HL-60/S4 treated with phorbol 12-myristate 13-acetate at 8.2 ng/mL for 4 days and 3 days (cell line): ENCODE results near the gene RAB9B.
"Not testable (repeated sequence)": the region's sequence is repeated elsewhere in the genome, so short reads cannot be mapped to it uniquely, and the experiment has no call there.

Experiments used
- in situ Hi-C: fragments of 300-500 bp; cut with MboI; formaldehyde crosslinking; loops from 2 replicates; pipeline ENCODE4 v1.15.0; 2022; ENCODE audit warnings: low sequenced_read_pairs

Gene RAB9B

GRCh38 chrX:103817101-103817500 is 15.0 kb downstream of the RAB9B start:
- in situ Hi-C loops, result not testable (repeated sequence)

- in situ Hi-C loops, result no loop called here
These were observed 20.2 kb downstream of the RAB9B start for GRCh38 chrX:103811858-103812257.

- in situ Hi-C loops, result no loop called here
These were observed 25.1 kb downstream of the RAB9B start for GRCh38 chrX:103806862-103807474.

DNA sequence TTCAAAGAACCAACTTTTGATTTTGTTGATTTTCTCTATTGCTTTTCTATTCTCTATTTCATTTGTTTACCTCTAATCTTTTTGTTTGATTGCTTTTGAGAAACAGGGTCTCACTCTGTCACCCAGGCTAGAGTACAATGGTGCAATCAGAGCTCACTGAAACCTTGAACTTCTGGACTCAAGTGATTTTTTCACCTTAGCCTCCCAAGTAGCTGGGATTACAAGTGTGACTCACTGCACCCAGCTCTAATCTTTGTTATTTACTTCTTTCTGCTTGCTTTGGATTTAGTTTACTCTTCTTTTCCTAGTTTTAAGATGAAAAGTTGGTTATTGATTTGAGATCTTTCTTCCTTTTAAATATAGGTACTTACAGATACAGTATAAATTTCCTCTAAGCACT is 26.2 kb downstream of the RAB9B start:
- in situ Hi-C loops, result no loop called here

GRCh38 chrX:103800318-103800717 is 31.7 kb downstream of the RAB9B start:
- in situ Hi-C loops, result no loop called here

GRCh38 chrX:103797691-103798090 is 34.4 kb downstream of the RAB9B start:
- in situ Hi-C loops, result no loop called here

DNA sequence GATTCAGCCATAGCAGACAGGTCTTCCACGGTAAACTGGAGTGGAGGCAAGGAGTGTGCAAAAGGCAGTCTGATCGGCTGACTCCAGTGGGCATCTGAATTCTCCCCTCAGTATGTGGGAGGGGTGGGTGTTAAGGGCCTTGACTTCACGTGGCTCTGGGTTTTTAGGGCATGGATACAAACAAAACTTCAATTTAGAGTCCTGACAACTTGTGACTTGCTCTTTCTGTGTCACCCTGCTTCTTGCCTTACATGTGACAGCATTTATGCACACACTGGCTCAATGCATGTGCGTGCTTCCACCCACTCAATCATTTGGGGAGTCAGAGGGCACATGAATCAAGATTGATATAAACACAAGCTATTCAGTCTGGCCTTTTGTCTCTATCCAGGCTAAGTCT is 37.9 kb downstream of the RAB9B start:
- in situ Hi-C loops, result no loop called here

GRCh38 chrX:103793545-103793940 is 38.5 kb downstream of the RAB9B start:
- in situ Hi-C loops, result no loop called here

DNA sequence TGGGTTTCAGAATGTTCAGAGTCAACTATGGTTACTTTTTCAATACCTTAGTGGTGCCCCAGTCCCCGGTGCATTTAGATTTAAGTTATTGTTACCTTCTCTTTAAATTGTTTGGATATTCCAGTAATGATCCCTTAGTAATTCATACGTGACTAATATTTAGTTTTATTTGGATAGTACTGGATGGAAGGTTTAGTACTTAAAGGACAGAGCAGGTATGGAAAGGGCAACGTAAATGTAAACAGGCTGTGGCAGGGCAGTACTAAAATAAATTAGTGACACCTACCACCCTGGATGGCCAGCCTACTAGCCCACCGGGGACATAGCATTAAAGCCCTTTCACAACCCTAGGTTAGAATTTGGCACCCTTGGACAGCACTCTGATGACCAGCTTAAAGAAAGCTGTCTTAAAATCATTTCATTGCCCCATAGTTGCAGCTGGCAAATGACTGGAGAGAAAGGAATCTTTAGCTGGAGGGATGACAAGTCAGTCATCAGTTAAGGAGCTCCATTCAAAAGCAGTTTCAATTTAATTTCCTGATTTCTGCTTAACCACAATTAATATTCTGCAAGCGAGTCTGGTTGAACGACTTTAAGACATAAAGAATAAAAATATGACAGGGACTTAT is 39.0 kb downstream of the RAB9B start:
- in situ Hi-C loops, result no loop called here

DNA sequence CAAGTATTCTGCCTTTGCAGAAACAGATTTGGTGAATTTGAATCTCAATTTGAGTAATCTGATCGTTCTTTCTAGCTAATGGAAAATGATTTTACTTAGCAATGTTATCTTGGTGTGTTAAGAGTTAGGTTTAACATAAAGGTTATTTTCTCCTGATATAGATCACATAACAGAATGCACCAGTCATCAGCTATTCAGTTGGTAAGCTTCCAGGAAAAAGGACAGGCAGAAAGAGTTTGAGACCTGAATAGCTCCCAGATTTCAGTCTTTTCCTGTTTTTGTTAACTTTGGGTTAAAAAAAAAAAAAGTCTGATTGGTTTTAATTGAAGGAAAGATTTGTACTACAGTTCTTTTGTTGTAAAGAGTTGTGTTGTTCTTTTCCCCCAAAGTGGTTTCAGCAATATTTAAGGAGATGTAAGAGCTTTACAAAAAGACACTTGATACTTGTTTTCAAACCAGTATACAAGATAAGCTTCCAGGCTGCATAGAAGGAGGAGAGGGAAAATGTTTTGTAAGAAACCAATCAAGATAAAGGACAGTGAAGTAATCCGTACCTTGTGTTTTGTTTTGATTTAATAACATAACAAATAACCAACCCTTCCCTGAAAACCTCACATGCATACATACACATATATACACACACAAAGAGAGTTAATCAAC is 40.1 kb downstream of the RAB9B start:
- in situ Hi-C loops, result no loop called here

GRCh38 chrX:103791228-103791627 is 40.8 kb downstream of the RAB9B start:
- in situ Hi-C loops, result no loop called here

DNA sequence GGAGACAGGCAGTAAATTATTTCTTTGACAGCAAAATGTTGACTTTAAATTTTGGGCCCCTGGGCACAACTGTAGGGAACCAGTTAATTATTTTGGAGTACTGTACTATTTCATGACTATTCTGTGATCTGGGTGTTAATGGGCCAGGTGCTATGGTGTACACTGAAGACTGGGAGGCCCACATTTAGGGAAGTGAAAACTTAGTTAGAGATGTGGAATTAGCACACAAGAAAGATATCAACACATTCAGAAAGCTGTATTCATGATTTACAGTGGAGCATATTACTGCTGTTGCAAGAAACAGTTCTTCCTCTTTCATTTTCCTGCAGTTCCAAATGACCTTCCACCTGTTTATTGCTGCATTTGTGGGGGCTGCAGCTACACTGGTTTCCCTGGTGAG is 43.1 kb downstream of the RAB9B start:
- in situ Hi-C loops, result no loop called here

- in situ Hi-C loops, result no loop called here
These were observed 48.1 kb downstream of the RAB9B start for GRCh38 chrX:103783971-103784370.

DNA sequence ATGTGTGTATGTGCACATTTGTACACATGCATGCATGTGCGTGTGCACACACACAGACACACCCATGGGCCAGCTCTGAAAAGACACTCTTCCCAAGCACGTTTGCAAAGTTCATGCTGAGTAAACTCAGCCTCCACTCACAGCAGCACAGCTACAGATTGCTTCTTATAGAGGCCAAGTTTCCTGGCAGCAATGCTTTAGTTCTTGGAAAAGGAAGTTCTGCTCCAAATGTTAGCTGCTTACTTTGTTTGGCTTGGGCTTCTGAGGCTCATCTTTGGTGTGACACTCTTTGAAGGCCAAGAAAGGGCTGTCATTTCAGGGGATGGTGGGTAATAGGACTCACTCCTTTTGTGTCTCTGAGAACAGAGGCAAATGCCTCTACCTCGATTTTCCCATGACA is 48.9 kb downstream of the RAB9B start:
- in situ Hi-C loops, result no loop called here

GRCh38 chrX:103782640-103783039 is 49.4 kb downstream of the RAB9B start:
- in situ Hi-C loops, result no loop called here

DNA sequence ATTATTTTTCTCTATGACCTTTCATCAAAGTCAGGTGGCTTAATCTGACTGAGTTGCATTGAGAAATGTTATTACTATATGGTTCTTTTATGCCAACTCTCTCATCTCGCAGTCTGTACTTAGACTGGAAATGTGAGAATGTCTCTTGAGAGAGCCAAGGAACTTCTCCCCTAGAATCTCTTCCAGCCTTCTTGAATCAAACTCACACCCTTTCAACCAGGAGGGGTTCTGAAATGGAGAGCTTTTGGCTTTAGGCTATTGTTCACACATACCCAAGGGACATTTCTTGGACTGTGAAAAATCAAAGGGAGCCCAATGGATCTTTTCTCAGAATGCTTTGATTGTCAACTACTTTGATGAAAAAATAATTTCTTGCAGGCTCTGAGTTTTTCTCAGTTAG is 50.4 kb downstream of the RAB9B start:
- in situ Hi-C loops, result no loop called here

DNA sequence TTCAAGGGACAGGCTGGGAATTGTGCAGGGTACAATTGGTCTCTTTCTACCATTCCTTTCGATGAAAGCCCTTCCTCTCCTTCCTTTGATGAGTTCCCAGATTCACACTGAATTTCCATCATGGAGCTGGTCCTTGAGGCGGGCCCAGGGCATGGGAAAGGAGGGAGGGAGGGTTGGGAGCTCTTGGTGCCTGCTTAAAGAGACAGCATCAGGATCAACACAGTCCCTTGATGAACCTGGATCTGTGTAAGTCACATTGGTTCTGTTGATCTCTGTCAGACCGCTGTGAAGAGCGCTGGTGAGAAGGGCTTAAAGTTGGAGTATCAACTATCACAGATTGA is 51.0 kb downstream of the RAB9B start:
- in situ Hi-C loops, result no loop called here

DNA sequence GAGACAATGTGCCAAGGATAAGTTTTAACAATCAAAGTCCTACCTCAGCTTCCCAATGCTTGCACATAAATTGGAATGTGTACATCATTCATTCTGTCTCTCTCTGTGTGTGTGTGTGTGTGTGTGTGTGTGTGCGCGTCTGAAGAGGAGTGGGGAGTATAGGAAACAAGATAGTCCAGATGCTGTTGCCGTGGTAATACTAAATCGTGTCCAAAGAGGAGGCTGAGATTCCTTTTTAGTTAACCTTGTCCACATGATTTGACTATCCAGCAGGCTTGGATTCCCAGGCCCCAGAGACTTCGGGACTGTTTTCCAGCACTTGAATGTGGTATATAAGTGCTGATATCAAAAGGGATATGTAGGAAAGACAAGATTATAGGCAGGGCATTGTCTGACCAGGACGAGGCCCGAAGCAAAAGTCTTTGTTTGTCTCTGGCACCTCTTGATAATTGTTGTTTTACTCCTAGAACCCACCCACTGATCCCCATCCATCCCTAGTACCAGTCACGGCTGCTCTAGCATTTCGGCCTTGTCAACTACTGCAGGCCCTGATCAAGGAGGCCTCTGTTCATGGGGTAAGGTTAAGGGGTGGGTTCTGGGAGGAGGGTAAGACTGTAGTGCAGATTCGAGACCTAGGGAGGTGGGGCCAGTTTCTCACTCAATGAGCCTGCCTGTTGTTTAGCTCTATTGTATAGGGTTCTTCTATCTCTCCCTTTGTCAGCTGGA is 51.6 kb downstream of the RAB9B start:
- in situ Hi-C loops, result no loop called here

DNA sequence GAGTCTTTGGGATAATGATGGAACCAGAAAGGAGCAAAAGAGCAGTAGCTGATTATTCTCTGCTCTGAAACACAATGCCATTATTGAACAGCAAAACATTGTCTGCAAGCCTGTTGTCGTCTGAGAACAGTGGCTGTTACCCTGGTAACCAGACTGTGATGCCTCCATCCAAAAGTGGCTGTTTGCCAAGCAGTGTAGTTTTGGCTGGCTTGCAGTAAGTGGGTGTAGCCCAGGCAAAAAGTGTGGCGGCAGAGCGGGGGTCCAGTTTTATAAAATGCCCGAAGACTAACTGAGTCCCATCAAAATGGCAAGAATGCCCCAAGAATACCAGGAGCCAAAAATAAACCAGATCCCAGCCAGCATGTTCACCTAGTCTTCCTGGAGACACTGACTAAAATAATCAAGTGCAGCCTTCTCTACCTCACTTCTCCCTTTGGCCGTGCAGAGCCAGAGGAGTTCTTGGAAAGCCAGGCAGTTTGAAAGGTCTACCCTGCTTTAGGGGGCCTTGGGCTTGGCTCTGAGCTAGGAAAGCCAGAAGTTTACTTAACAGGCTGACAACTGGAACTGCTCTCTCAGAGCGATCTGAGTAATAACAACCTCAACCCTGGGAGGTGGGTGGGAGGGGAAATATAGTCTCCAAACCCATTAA is 52.8 kb downstream of the RAB9B start:
- in situ Hi-C loops, result no loop called here

DNA sequence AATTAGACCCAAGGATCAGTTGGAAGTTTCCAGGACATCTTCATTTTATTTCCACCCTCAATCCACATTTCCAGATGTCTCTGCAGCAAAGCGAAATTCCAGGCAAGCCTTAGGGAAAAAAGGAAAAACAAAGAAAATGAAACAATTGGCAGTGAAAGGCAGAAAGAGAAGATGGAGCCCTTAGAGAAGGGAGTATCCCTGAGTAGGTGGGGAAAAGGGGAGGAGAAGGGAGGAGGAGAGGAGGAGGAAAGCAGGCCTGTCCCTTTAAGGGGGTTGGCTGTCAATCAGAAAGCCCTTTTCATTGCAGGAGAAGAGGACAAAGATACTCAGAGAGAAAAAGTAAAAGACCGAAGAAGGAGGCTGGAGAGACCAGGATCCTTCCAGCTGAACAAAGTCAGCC is 55.5 kb downstream of the RAB9B start, which contains the start of gene PLP1:
Gene PLP1 (plus strand): TSS at position 295 of the 400 bp plus-strand sequence. CDS start 156 bp downstream, outside the sequence.
- in situ Hi-C loops, result no loop called here

GRCh38 chrX:103774070-103774642 is 57.9 kb downstream of the RAB9B start:
- in situ Hi-C loops, result no loop called here
